Nephron progenitor cell (in vitro differentiated cells): ENCODE data around the gene HOXC13.

Source experiments
- DNase-seq: peaks from one replicate; pipeline ENCODE4 v3.0.0; 2021
- H3K27ac Mint-ChIP-seq: 2 replicates; pipeline ENCODE4 v1.8.0; 2021; ENCODE audit warnings: mild to moderate bottlenecking, moderate library complexity, mixed read lengths
- H3K27me3 Mint-ChIP-seq: 2 replicates; pipeline ENCODE4 v1.8.0; 2021; ENCODE audit warnings: mild to moderate bottlenecking, low read depth, mixed read lengths; ENCODE audit not compliant: poor library complexity
- H3K36me3 Mint-ChIP-seq: 2 replicates; pipeline ENCODE4 v1.8.0; 2021; ENCODE audit warnings: low read depth, mixed read lengths
- H3K4me1 Mint-ChIP-seq: 2 replicates; pipeline ENCODE4 v1.8.0; 2021; ENCODE audit warnings: mixed read lengths
- H3K4me3 Mint-ChIP-seq: 2 replicates; pipeline ENCODE4 v1.8.0; 2021; ENCODE audit warnings: mild to moderate bottlenecking, moderate library complexity, mixed read lengths
- H3K9me3 Mint-ChIP-seq: 2 replicates; pipeline ENCODE4 v1.8.0; 2021; ENCODE audit warnings: mild to moderate bottlenecking, moderate library complexity, mixed read lengths
- CTCF ChIP-seq: fragments of 200-600 bp; sonication (generic); IDR thresholded peaks from 2 replicates; pipeline ENCODE4 v1.5.0; 2021; ENCODE audit warnings: antibody characterized with exemption

Gene HOXC13

DNA sequence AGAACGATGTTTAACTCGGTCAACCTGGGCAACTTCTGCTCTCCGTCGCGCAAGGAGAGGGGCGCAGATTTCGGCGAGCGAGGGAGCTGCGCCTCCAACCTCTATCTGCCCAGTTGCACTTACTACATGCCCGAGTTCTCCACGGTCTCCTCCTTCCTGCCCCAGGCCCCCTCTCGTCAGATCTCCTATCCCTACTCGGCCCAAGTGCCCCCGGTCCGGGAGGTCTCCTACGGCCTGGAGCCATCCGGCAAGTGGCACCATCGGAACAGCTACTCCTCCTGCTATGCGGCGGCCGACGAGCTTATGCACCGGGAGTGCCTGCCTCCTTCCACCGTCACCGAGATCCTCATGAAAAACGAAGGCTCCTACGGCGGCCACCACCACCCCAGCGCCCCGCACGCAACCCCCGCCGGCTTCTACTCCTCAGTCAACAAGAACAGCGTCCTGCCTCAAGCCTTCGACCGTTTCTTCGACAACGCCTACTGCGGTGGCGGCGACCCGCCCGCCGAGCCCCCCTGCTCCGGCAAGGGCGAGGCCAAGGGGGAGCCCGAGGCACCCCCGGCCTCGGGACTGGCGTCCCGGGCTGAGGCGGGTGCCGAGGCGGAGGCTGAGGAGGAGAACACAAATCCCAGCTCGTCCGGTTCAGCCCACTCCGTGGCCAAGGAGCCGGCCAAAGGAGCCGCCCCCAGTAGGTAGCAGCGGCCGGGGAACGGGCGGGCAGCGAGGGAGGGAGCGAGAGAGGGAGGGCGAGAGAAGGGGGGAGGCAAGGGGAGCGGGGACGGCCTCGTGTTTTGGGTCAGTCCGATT is 34.8 kb downstream of the HOXC13 start:
- Mint-ChIP-seq H3K4me1 (peaks cover 59% of the 10 kb centered on the region), H3K27me3 (peaks cover 99% of the 10 kb centered on the region), H3K27ac (no peak overlapping the region), H3K4me3 (peak overlapping the region; percentile 86), H3K9me3 (no peaks in the 10 kb centered on the region), H3K36me3 (no peaks in the 10 kb centered on the region)
- DNase-seq = no peak
- TF ChIP-seq CTCF = no peak

DNA sequence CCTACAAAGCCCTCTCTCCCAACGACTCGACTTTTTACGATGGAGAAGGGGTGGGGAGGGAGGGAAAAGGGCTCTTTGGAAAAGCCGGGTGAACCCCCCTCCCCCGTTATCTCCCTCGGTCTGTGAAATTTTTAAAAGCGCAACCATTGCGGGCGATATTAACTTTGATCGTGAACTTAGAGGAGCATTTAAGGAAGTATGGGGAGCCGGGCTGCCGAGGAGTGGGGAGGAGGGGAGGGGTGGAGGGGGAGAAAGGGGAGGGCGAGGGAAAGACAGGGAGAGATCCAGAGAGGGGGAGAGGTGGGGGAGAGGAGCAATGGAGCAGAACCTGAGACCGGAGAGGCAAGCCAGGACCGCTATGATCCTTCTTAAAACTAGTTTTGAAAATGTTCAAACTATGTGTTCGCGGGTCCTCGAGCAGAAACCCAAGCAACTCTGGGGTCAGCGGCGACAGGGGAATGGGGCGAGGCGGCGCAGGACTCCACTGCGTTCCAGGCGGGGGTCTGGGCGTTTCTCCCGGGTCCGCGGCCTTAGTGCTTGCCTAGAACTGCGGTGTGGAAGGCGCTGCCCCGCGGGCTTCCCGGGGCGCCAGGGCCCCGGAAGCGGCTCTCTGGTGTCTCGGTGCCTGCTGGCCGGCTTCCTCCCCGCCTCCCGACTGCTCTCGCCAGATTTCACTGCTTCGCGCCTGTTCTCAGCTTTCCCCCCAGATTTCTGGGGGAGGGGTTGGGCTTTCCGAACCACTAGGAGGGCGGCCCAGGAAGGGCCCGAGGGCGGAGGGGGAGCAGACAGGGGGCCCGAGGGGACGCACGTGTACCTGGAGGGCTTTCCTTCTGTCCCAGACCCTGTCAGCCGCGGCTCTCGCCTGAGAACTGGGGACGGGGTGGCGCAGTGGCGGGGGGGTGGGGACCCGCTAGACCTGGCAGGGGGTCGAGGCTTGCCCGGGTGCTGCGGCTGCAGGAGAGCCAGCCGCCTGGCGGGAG is 35.7 kb downstream of the HOXC13 start, which contains the start of gene HOTAIR:
Gene HOTAIR, minus strand, starts transcription at position 871 of the 980 bp plus-strand sequence.
- Mint-ChIP-seq H3K4me1 (peaks cover 63% of the 10 kb centered on the region), H3K4me3 (peak within 1 kb of the TSS; percentile 89), H3K27me3 (peaks cover 99% of the 10 kb centered on the region), H3K9me3 (no peaks in the 10 kb centered on the region), H3K27ac (peak within 1 kb of the TSS; percentile 83), H3K36me3 (no peaks in the 10 kb centered on the region)
- no peak for TF ChIP-seq CTCF
- no peak for DNase-seq

DNA sequence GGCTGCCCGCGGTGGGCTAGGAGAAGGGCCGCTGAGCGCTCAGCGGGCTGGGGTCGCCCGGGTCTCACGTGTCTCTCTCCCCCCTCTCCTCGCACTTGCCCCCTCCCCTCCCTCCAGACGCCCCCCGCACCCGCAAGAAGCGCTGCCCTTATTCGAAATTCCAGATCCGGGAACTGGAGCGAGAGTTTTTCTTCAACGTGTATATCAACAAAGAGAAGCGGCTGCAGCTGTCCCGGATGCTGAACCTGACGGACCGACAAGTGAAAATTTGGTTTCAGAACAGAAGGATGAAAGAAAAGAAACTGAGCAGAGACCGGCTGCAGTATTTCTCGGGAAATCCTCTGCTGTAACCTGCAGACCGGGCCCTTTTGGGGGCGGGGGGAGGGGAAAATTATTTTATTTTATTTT is 36.4 kb downstream of the HOXC13 start:
- Mint-ChIP-seq H3K36me3 (no peaks in the 10 kb centered on the region), H3K27ac (peak overlapping the region; percentile 72), H3K9me3 (no peaks in the 10 kb centered on the region), H3K4me1 (peaks cover 70% of the 10 kb centered on the region), H3K4me3 (peak overlapping the region; percentile 89), H3K27me3 (peaks cover 99% of the 10 kb centered on the region)
- no peak for TF ChIP-seq CTCF
- no peak for DNase-seq

- peaks cover 99% of the 10 kb centered on the region for H3K27me3 Mint-ChIP-seq
- TF ChIP-seq CTCF = no peak
- H3K36me3 Mint-ChIP-seq = no peaks in the 10 kb centered on the region
- no peak for DNase-seq
- no peaks in the 10 kb centered on the region for H3K9me3 Mint-ChIP-seq
- H3K27ac Mint-ChIP-seq = peak overlapping the region; percentile 72
- H3K4me3 Mint-ChIP-seq = peak overlapping the region; percentile 89
- peaks cover 75% of the 10 kb centered on the region for H3K4me1 Mint-ChIP-seq
Observed at GRCh38 chr12:53975479-53976152, 37.0 kb downstream of the HOXC13 start.

DNA sequence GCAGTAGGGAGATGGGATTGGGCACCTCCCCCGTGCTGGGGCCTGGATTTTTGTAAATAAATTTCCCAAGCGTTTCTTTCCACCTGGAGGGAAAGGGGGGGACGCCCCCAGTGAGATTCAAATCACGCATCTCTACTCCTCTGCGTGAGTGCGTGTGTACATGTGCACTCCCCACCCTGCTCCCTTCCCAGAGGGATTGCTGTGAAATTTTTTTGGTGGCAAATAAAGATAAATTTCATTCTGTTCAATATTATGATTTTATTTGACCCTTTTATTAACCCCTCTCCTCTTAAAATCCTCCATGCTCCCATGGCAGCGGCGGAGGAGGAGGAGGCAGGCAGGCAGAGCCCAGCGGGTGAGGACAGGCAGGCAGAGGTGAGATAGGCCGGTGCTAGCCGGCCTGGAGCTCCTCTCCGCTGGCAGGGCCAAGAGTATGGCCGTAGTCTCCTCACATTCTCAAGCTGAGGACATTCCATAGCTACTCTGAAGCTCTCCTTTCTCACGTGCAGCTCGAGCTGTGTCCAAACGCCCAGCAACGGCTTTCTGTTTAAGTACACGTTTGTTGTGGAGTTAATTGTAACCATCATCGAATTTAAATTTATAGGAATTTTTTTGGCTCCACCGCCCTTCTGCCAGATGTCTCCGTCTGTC is 37.7 kb downstream of the HOXC13 start:
- Mint-ChIP-seq H3K4me1 (peaks cover 82% of the 10 kb centered on the region), H3K36me3 (no peaks in the 10 kb centered on the region), H3K27me3 (peaks cover 99% of the 10 kb centered on the region), H3K9me3 (no peaks in the 10 kb centered on the region), H3K27ac (no peak overlapping the region), H3K4me3 (peak overlapping the region; percentile 89)
- no peak for TF ChIP-seq CTCF
- no peak for DNase-seq
